KG1 (cell line): ENCODE measurements around the gene HSD17B8.

Source experiments
- DNase-seq: peaks from one replicate; lab custom pipeline; 2025; lab: John Stamatoyannopoulos, UW

HSD17B8 gene

DNA sequence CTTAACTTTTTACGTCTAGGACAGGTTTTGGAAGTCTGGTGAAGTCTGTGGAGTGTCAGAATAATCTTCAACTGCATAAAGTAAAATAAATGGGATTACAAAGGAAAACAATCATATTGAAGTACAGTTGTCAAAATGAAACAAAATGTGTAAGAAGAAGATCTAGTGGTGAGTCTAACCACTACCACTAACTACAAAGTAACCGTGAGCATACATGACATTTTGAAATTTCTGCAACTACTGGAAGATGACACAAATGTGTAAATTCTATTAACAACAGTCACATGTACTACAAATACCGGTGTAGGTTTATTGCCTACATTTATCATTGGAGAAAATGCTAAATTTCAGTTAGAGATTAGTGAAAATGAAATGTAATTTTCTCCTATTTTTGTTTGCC, 37.5 kb downstream of the HSD17B8 start:
- no peak for DNase-seq

DNA sequence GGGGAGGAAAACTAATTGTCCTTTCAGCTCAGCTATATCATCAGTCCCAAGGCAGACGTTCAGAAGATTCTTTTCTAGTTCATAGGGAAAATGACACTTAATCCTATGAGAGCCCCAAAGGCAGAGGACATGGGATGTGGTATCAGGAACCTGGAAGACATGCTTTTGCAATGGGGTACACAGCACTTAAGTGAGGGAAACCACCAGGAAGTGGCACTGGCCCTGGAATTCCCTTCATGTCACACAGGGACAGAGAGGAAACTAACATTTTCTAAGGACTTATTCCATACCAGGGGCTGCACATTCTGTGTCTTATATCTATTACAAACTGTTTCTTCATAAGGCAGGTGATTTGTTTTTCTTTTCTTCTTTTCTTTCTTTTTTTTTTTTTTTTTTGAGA, 39.0 kb downstream of the HSD17B8 start:
- no peak for DNase-seq

DNA sequence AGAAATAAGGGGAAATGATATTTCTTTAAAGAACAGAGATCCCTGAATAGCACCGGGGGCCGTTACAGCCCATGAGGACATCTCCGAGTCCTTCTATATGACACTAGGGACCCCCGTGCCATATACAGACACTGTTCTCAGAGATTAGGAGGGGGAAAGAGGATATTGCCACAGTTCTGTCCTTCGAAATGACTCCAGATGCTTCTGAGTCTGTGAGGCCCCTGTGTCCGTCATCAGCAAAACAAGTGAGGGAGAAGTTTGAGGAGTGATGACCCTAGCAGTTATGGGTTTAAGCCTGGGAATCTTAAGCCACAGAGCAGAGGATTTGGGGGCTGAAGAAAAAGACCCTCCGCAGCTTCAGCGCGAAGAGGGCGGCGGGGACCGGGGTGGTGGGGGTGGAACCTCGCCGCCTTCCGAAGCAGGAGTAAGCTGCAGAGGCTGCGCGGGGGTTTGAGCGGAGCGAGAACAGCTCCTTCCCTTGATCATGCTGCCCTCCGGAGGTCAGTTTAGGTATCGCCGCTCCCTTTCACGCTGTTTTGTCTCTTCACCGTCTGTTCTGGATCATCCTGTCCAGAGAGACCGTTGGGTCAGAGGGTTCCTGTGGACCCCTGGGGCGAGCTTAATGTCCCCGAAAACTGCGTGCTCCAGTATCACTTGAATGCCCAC, 43.7 kb downstream of the HSD17B8 start:
- DNase-seq: peak; percentile 76

- DNase-seq: peak; percentile 76
Observed at GRCh38 chr6:33248643-33248931, 44.1 kb downstream of the HSD17B8 start.

- peak; percentile 99 for DNase-seq
Observed at GRCh38 chr6:33248932-33249731, 44.7 kb downstream of the HSD17B8 start.

GRCh38 chr6:33249732-33250630, 45.5 kb downstream of the HSD17B8 start:
- DNase-seq: no peak

- DNase-seq: no peak
Observed at GRCh38 chr6:33250731-33251130, 46.3 kb downstream of the HSD17B8 start.

- DNase-seq: no peak
Observed at GRCh38 chr6:33251395-33252012, 47.0 kb downstream of the HSD17B8 start.

- DNase-seq: no peak
Observed at GRCh38 chr6:33252759-33253158, 48.3 kb downstream of the HSD17B8 start.

DNA sequence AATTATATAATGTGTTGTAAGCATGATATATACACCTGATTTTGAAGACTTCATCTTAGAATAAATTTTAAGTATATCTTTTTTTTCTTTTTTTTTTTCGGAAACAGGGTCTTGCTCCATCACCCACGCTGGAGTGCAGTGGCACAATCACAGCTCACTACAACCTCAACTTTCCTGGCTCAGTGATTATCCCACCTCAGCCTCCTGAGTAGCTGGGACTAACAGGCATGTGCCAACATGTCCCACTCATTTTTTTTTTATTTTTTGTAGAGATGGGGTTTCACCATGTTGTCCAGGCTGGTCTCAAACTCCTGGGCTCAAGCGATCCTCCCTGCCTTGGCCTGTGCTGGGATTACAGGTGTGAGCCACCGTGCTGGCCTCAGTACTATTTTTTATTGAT, 50.1 kb downstream of the HSD17B8 start:
- DNase-seq: no peak
